Activated CD4-positive, alpha-beta T cell treated with anti-CD3 and anti-CD28 coated beads, Interleukin-2, amount 10 ng/mL, durations not matched to agents 7 days and 5 days (primary cell): Measurements from ENCODE around the gene TNNI3. TPM values are rescaled to one million over a fixed set of nuclear protein-coding genes. Genes with fewer than 3 reads are reported as not detected.
"Not testable (repeated sequence)": the region's sequence is repeated elsewhere in the genome, so short reads cannot be mapped to it uniquely, and the experiment has no call there.

ENCODE experiments used
- CTCF ChIA-PET: fragments of 350-600 bp; sonication (Branson Sonifier 250); formaldehyde crosslinking; loops from one replicate; lab custom pipeline; 2021; ENCODE audit warnings: antibody characterized with exemption; lab: Charles Lee
- POLR2A ChIA-PET: fragments of 350-600 bp; sonication (Branson Sonifier 250); formaldehyde crosslinking; loops from one replicate; lab custom pipeline; 2021; ENCODE audit warnings: antibody characterized with exemption; lab: Charles Lee
- DNase-seq: peaks from one replicate; pipeline ENCODE4 v3.0.0-alpha.2; 2020
- H3K27ac Mint-ChIP-seq: one replicate; pipeline ENCODE4 v1.8.0; 2021; ENCODE audit warnings: mild to moderate bottlenecking, moderate library complexity, mixed read lengths
- H3K27me3 Mint-ChIP-seq: one replicate; pipeline ENCODE4 v1.8.0; 2021; ENCODE audit warnings: mixed read lengths
- H3K36me3 Mint-ChIP-seq: one replicate; pipeline ENCODE4 v1.8.0; 2021; ENCODE audit warnings: low read depth, mixed read lengths
- H3K4me1 Mint-ChIP-seq: one replicate; pipeline ENCODE4 v1.8.0; 2021; ENCODE audit warnings: mixed read lengths
- H3K4me3 Mint-ChIP-seq: one replicate; pipeline ENCODE4 v1.8.0; 2021; ENCODE audit warnings: mild to moderate bottlenecking, moderate library complexity, mixed read lengths
- H3K9me3 Mint-ChIP-seq: one replicate; pipeline ENCODE4 v1.8.0; 2021; ENCODE audit warnings: mixed read lengths
- microRNA-seq: library from miRNA; unstranded; fragments of <30 nt; microRNA quantifications from one replicate; pipeline ENCODE4 v1.2.0, GENCODE V29; 2021; ENCODE audit warnings: borderline microRNAs expressed, borderline replicate concordance
- total RNA-seq, 2 experiments: library from RNA; stranded (reverse); gene quantifications; one replicate each; pipeline ENCODE4 v1.2.3, GENCODE V29; 2021

TNNI3 gene
- total RNA-seq, 2 experiments from 2014 or later: not detected

DNA sequence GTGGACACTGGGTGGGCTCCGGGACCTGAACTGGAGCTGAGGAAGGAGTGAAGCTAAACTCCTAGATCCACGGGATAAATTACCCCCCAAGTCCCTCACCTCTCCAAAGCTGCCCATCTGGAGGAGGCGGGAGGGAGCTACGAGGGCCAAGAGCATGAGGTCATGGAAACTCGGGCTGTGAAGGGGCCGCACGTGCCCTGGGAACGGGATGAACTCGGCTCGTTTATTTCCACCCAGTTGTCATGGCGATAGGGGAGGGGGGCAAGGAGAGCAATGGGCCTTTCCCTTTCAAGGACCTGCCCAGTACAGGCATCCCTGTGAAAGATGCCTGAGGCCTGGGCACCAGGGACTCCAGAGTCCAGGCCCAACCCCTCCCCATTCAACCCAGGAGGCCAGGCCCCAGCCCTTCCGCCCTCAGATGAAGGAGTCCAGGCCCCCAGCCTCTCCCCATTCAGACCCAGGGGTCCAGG, 43.9 kb downstream of the TNNI3 start:
- POLR2A ChIA-PET: no interaction called here
- H3K36me3 Mint-ChIP-seq: peaks cover 22% of the 10 kb centered on the region
- no peaks in the 10 kb centered on the region for H3K27me3 Mint-ChIP-seq
- no peak overlapping the region for H3K4me3 Mint-ChIP-seq
- DNase-seq: no peak
- peaks cover 30% of the 10 kb centered on the region for H3K4me1 Mint-ChIP-seq
- no peaks in the 10 kb centered on the region for H3K9me3 Mint-ChIP-seq
- CTCF ChIA-PET: no interaction called here
- H3K27ac Mint-ChIP-seq: no peak overlapping the region

DNA sequence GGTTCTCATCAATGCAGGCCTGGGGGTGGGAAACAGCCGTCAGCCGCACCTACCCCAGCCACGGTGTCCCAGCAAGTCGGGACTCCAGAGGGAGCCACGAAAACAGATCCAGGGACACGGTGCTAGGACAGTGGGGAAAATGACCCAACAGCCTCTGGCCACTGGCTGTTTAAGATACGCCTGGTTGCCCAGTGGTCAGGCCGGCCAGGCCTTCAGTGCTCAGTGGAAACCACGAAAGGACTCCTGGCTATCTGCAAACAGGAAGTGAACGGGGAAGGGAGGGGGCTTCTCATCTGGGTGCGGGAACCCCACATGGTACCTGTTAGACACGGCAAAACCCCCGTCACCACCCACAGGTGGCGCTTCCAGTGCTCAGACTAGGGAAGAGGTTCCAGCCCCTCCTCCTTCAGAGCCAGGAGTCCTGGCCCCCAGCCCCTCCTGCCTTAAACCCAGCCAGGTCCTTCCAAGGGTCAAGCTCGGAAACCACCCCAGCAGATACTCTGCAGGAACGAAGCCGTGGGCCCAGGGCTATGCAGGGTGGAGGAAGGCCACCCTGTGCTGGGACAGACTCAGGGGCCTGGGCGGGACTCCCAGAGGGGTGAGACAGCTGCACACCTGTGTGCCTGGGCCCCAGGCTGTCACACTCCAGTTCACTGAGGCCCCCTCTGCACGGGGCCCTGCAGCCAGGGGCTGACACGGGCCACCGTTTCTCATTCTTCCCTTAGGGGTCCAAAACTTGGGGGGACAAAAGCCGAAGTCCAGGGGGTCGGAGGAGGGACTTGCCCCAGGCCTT, 44.6 kb downstream of the TNNI3 start:
- DNase-seq: no peak
- POLR2A ChIA-PET: no interaction called here
- Mint-ChIP-seq H3K36me3 (peaks cover 25% of the 10 kb centered on the region), H3K27ac (no peak overlapping the region), H3K4me1 (peaks cover 26% of the 10 kb centered on the region), H3K4me3 (no peak overlapping the region), H3K9me3 (no peaks in the 10 kb centered on the region), H3K27me3 (no peaks in the 10 kb centered on the region)
- CTCF ChIA-PET: no interaction called here

DNA sequence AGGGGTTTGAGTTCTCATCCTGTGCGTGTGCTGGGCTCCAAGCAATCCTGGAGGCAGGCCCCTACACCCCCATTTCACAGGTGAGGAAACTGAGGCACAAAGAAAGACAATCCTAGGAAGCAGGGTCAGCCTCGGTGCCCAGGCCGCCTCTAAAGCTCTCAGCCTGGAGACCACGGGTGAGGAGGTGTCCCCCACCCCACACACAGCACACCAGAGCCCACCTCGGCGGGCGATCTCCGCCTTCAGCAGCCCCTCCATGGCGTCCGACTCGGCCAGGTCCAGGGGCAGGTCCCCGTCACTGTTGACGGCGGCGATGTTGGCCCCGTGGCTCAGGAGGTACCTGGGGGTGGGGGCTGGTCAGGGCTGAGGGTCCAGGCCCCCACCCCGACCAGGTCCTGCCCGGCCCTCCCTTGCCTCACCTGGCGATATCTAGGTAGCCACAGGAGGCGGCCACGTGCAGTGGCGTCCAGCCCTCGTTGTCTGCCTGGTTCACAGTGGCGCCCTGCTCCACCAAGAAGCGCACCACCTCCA, 45.2 kb downstream of the TNNI3 start:
- ChIA-PET POLR2A (no interaction called here), CTCF (no interaction called here)
- Mint-ChIP-seq H3K27ac (no peak overlapping the region), H3K27me3 (no peaks in the 10 kb centered on the region), H3K4me3 (no peak overlapping the region), H3K36me3 (peaks cover 23% of the 10 kb centered on the region), H3K9me3 (no peaks in the 10 kb centered on the region), H3K4me1 (peaks cover 24% of the 10 kb centered on the region)
- DNase-seq: no peak

GRCh38 chr19:55111238-55111831, 46.2 kb downstream of the TNNI3 start:
- peaks cover 24% of the 10 kb centered on the region for H3K4me1 Mint-ChIP-seq
- H3K27me3 Mint-ChIP-seq: no peaks in the 10 kb centered on the region
- H3K36me3 Mint-ChIP-seq: peaks cover 28% of the 10 kb centered on the region
- no peak overlapping the region for H3K27ac Mint-ChIP-seq
- H3K4me3 Mint-ChIP-seq: no peak overlapping the region
- H3K9me3 Mint-ChIP-seq: no peaks in the 10 kb centered on the region
- no peak for DNase-seq
- ChIA-PET POLR2A (no interaction called here), CTCF (no interaction called here)

- peaks cover 31% of the 10 kb centered on the region for H3K36me3 Mint-ChIP-seq
- H3K27me3 Mint-ChIP-seq: no peaks in the 10 kb centered on the region
- ChIA-PET CTCF (no interaction called here), POLR2A (no interaction called here)
- H3K9me3 Mint-ChIP-seq: no peaks in the 10 kb centered on the region
- H3K27ac Mint-ChIP-seq: no peak overlapping the region
- no peak overlapping the region for H3K4me3 Mint-ChIP-seq
- peaks cover 9% of the 10 kb centered on the region for H3K4me1 Mint-ChIP-seq
- no peak for DNase-seq
Observed at GRCh38 chr19:55109527-55110291, 47.8 kb downstream of the TNNI3 start.

- H3K4me3 Mint-ChIP-seq, POLR2A ChIA-PET, DNase-seq, H3K9me3 Mint-ChIP-seq, H3K4me1 Mint-ChIP-seq, H3K27me3 Mint-ChIP-seq, H3K27ac Mint-ChIP-seq: not testable (repeated sequence)
- CTCF ChIA-PET: interaction anchor here (0.6 to 1.4 kb wide), 2 partner anchors 12 to 23 kb away, joined by 3 to 4 read pairs; no protein-coding TSS in a partner anchor
- H3K36me3 Mint-ChIP-seq: peaks cover 44% of the 10 kb centered on the region
Observed at GRCh38 chr19:55107252-55107651, 50.3 kb downstream of the TNNI3 start.

GRCh38 chr19:55106591-55106990, 50.9 kb downstream of the TNNI3 start:
- no peak overlapping the region for H3K4me3 Mint-ChIP-seq
- peak overlapping the region; percentile 33 for H3K27ac Mint-ChIP-seq
- H3K9me3 Mint-ChIP-seq: peaks cover 2% of the 10 kb centered on the region
- DNase-seq: no peak
- H3K36me3 Mint-ChIP-seq: peaks cover 48% of the 10 kb centered on the region
- H3K4me1 Mint-ChIP-seq: peaks cover 6% of the 10 kb centered on the region
- H3K27me3 Mint-ChIP-seq: no peaks in the 10 kb centered on the region
- ChIA-PET POLR2A (no interaction called here), CTCF (interaction anchor here (0.7 kb wide), 1 partner anchor 10 kb away, joined by 4 read pairs; no protein-coding TSS in a partner anchor)

GRCh38 chr19:55105237-55105636, 52.3 kb downstream of the TNNI3 start:
- H3K36me3 Mint-ChIP-seq: peaks cover 46% of the 10 kb centered on the region
- POLR2A ChIA-PET: no interaction called here
- no peak overlapping the region for H3K4me3 Mint-ChIP-seq
- no peak for DNase-seq
- peaks cover 2% of the 10 kb centered on the region for H3K9me3 Mint-ChIP-seq
- H3K27ac Mint-ChIP-seq: no peak overlapping the region
- CTCF ChIA-PET: interaction anchor here (0.7 kb wide), 1 partner anchor 324 kb away, joined by 5 read pairs; no protein-coding TSS in a partner anchor
- H3K27me3 Mint-ChIP-seq: no peaks in the 10 kb centered on the region
- H3K4me1 Mint-ChIP-seq: peaks cover 4% of the 10 kb centered on the region

- ChIA-PET POLR2A (no interaction called here), CTCF (no interaction called here)
- H3K4me3 Mint-ChIP-seq: no peak overlapping the region
- H3K9me3 Mint-ChIP-seq: peaks cover 2% of the 10 kb centered on the region
- H3K27me3 Mint-ChIP-seq: no peaks in the 10 kb centered on the region
- DNase-seq: no peak
- peaks cover 43% of the 10 kb centered on the region for H3K36me3 Mint-ChIP-seq
- no peak overlapping the region for H3K27ac Mint-ChIP-seq
- H3K4me1 Mint-ChIP-seq: no peaks in the 10 kb centered on the region
Observed at GRCh38 chr19:55103190-55103589, 54.3 kb downstream of the TNNI3 start.

Small RNA genes lying within 50 kb of the gene (microRNA-seq; reads per million reads assigned to microRNA genes)
- gene MIR7975: 0.63 reads per million

Other genes starting within 250 kb of the TNNI3 start
- not detected for gene NLRP7, start 210.2 kb downstream of the TNNI3 start, total RNA-seq
- 10 to 100 TPM; 12.6 to 14.7 TPM for gene NLRP2, start 191.4 kb downstream of the TNNI3 start, total RNA-seq
- gene GP6, start 119.5 kb downstream of the TNNI3 start, total RNA-seq: under 1 TPM; 0.19 to 0.52 TPM
- 10 to 100 TPM; 15.0 to 15.6 TPM for gene RDH13, start 94.6 kb downstream of the TNNI3 start, total RNA-seq
- 1 to 10 TPM; 3.2 to 5.5 TPM for gene EPS8L1, start 81.9 kb downstream of the TNNI3 start, total RNA-seq
- gene PPP1R12C, start 40.1 kb downstream of the TNNI3 start, total RNA-seq: 100 to 1,000 TPM; 135 to 152 TPM
- under 1 TPM in 1 of 2 experiments, not detected in 1; 0.32 TPM for gene TNNT1, start 8.5 kb downstream of the TNNI3 start, total RNA-seq
- gene DNAAF3, start 8.9 kb upstream of the TNNI3 start, total RNA-seq: not detected
- gene SYT5, start 22.6 kb upstream of the TNNI3 start, total RNA-seq: under 1 TPM in 1 of 2 experiments, not detected in 1; 0.17 TPM
- not detected for gene PTPRH, start 51.8 kb upstream of the TNNI3 start, total RNA-seq
- gene TMEM86B, start 71.0 kb upstream of the TNNI3 start, total RNA-seq: 10 to 100 TPM; 12.7 to 16.7 TPM
- gene PPP6R1, start 101.3 kb upstream of the TNNI3 start, total RNA-seq: 100 to 1,000 TPM; 189 to 222 TPM
- 10 to 100 TPM; 23.1 to 26.9 TPM for gene HSPBP1, start 122.4 kb upstream of the TNNI3 start, total RNA-seq
- gene BRSK1, start 126.3 kb upstream of the TNNI3 start, total RNA-seq: 1 to 10 TPM; 6.8 TPM
- under 1 TPM in 1 of 2 experiments, not detected in 1; 0.79 TPM for gene TMEM150B, start 167.6 kb upstream of the TNNI3 start, total RNA-seq
- 10 to 100 TPM; 21.7 to 28.3 TPM for gene KMT5C, start 182.1 kb upstream of the TNNI3 start, total RNA-seq
- gene COX6B2, start 197.0 kb upstream of the TNNI3 start, total RNA-seq: not detected
- gene GARIN5B, start 205.5 kb upstream of the TNNI3 start, total RNA-seq: not detected
- gene IL11, start 212.7 kb upstream of the TNNI3 start, total RNA-seq: under 1 TPM; 0.27 TPM
- not detected for gene TMEM190, start 219.1 kb upstream of the TNNI3 start, total RNA-seq
- gene TMEM238, start 226.6 kb upstream of the TNNI3 start, total RNA-seq: 10 to 100 TPM; 20.6 to 29.8 TPM
- gene RPL28, start 228.2 kb upstream of the TNNI3 start, total RNA-seq: 1,000 to 10,000 TPM; 3,109 to 3,457 TPM